Right lobe of liver (tissue), 4 donors: ENCODE results near the gene KCNMA1.
"Not testable (repeated sequence)": the region's sequence is repeated elsewhere in the genome, so short reads cannot be mapped to it uniquely, and the experiment has no call there.

Experiments
- POLR2A ChIP-seq: fragments of 450-650 bp; IDR thresholded peaks from one replicate; pipeline ENCODE4 v1.6.1; 2017; ENCODE audit warnings: antibody characterized with exemption, mild to moderate bottlenecking
- TF ChIP-seq, protein P1 (sequence below), 4 donors: fragments of 200-600 bp in 3 of 4; fragments of 450-650 bp in 1 of 4; IDR thresholded peaks; one replicate each; pipeline versions ENCODE4 v1.5.1 to v1.8.0; 2016 to 2022; ENCODE audit warnings: antibody characterized with exemption in 4 of 4, mild to moderate bottlenecking in 2 of 4
- donor health status: DM: no; HTN: no; CAD: no.
- donor health status: DM: no; HTN: no; CAD: no.
- donor health status: DM: no; HTN: yes; CAD: no.

- TF ChIP-seq, protein P1, sequence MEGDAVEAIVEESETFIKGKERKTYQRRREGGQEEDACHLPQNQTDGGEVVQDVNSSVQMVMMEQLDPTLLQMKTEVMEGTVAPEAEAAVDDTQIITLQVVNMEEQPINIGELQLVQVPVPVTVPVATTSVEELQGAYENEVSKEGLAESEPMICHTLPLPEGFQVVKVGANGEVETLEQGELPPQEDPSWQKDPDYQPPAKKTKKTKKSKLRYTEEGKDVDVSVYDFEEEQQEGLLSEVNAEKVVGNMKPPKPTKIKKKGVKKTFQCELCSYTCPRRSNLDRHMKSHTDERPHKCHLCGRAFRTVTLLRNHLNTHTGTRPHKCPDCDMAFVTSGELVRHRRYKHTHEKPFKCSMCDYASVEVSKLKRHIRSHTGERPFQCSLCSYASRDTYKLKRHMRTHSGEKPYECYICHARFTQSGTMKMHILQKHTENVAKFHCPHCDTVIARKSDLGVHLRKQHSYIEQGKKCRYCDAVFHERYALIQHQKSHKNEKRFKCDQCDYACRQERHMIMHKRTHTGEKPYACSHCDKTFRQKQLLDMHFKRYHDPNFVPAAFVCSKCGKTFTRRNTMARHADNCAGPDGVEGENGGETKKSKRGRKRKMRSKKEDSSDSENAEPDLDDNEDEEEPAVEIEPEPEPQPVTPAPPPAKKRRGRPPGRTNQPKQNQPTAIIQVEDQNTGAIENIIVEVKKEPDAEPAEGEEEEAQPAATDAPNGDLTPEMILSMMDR (IDR thresholded peaks at IDR 0.05) = not testable (repeated sequence)
- not testable (repeated sequence) for TF ChIP-seq POLR2A
These were observed 47.9 kb downstream of the KCNMA1 start for GRCh38 chr10:77589703-77590102.
